Fibroblast of lung (primary cell): ENCODE measurements around the gene PKD1. TPM values are rescaled to one million over a fixed set of nuclear protein-coding genes. Genes with fewer than 3 reads are reported as not detected.

Experiments used
- DNase-seq, 2 donors: peaks; one replicate each; pipeline versions ENCODE4 v3.0.0 to v3.0.0-alpha.2; 2010; ENCODE audit warnings: low read depth in 2 of 2
- H2AFZ ChIP-seq: 2 replicates; pipeline ENCODE4 v1.5.1; 2012; ENCODE audit warnings: low read length, control low read depth, inconsistent platforms
- H3K27ac ChIP-seq: 2 replicates; pipeline ENCODE4 v1.5.1; 2011; ENCODE audit warnings: low read length, control low read depth; ENCODE audit not compliant: insufficient read depth
- H3K27me3 ChIP-seq: 2 replicates; pipeline ENCODE4 v1.5.1; 2011; ENCODE audit warnings: mild to moderate bottlenecking, low read length; ENCODE audit not compliant: control insufficient read depth, insufficient read depth
- H3K36me3 ChIP-seq: 2 replicates; pipeline ENCODE4 v1.5.1; 2011; ENCODE audit warnings: low read length; ENCODE audit not compliant: control insufficient read depth, insufficient read depth
- H3K4me1 ChIP-seq: 2 replicates; pipeline ENCODE4 v1.5.1; 2011; ENCODE audit warnings: low read length; ENCODE audit not compliant: control insufficient read depth, insufficient read depth; ENCODE audit errors: extremely low read depth
- H3K4me2 ChIP-seq: 2 replicates; pipeline ENCODE4 v1.5.1; 2011; ENCODE audit warnings: low read length, control low read depth; ENCODE audit not compliant: insufficient read depth; ENCODE audit errors: extremely low read depth
- H3K4me3 ChIP-seq, 4 experiments: fragments of 200-600 bp in 1 of 4; sonication (generic) in 1 of 4; replicated peaks in 1 of 4; 2 replicates each; pipeline ENCODE4 v1.5.1; 2011 to 2016; ENCODE audit warnings: low read length in 4 of 4, low read depth in 3 of 4, mild to moderate bottlenecking in 3 of 4, control low read depth in 2 of 4, inconsistent platforms in 1 of 4, mixed read lengths in 1 of 4; ENCODE audit not compliant: insufficient read depth in 1 of 4; ENCODE audit errors: control extremely low read depth in 1 of 4
- H3K79me2 ChIP-seq: 2 replicates; pipeline ENCODE4 v1.5.1; 2012; ENCODE audit warnings: mild to moderate bottlenecking, low read length, inconsistent platforms; ENCODE audit not compliant: control insufficient read depth, insufficient read depth
- H3K9ac ChIP-seq: 2 replicates; pipeline ENCODE4 v1.5.1; 2011; ENCODE audit warnings: mild to moderate bottlenecking, low read length, control low read depth; ENCODE audit not compliant: insufficient read depth
- H3K9me3 ChIP-seq: 2 replicates; pipeline ENCODE4 v1.5.1; 2012; ENCODE audit warnings: low read depth, low read length; ENCODE audit not compliant: control insufficient read depth, insufficient read depth
- H4K20me1 ChIP-seq: 2 replicates; pipeline ENCODE4 v1.5.1; 2011; ENCODE audit warnings: low read length; ENCODE audit not compliant: control insufficient read depth, insufficient read depth; ENCODE audit errors: extremely low read depth
- CTCF ChIP-seq, 2 donors: IDR thresholded peaks in 1 of 2; conservative IDR thresholded peaks in 1 of 2; 1 replicate in 1 of 2; 2 replicates in 1 of 2; pipeline ENCODE4 v1.5.1; 2011 to 2012; ENCODE audit warnings: low read length in 2 of 2, control low read depth in 1 of 2, inconsistent platforms in 1 of 2, low read depth in 1 of 2, mild to moderate bottlenecking in 1 of 2
- EZH2 ChIP-seq: IDR thresholded peaks from 2 replicates; pipeline ENCODE4 v1.5.1; 2012; ENCODE audit warnings: low read length, control low read depth, mild to moderate bottlenecking; ENCODE audit errors: missing control alignments
- polyA plus RNA-seq, 2 donors: library from polyadenylated mRNA; depleted of rRNA in 1 of 2; stranded (reverse) in 1 of 2; unstranded in 1 of 2; fragments of >200 nt; gene quantifications; 2 replicates each; pipeline ENCODE4 v1.2.1, GENCODE V29; 2011 to 2012; ENCODE audit warnings: missing spikeins in 1 of 2
- total RNA-seq: library from RNA; depleted of rRNA; stranded (reverse); fragments of >200 nt; gene quantifications from 2 replicates; pipeline ENCODE4 v1.2.1, GENCODE V29; 2014

The PKD1 gene
- total and polyA plus RNA-seq, 2 donors (not counting 1 experiment from before 2014, with no cell fraction given), result 16.3 to 199 TPM

- DNase-seq, result no peak
- Histone ChIP-seq H3K9ac (peak overlapping the region; percentile 67), H3K4me3 (peak overlapping the region in 3 of 4 experiments; percentile 48 to 76 (median 52)), H3K9me3 (no peaks in the 10 kb centered on the region), H3K27ac (peak overlapping the region; percentile 95), H3K27me3 (no peaks in the 10 kb centered on the region), H3K4me1 (peaks cover 45% of the 10 kb centered on the region), H3K79me2 (peaks cover 87% of the 10 kb centered on the region), H2AFZ (no peak overlapping the region), H4K20me1 (peaks cover 11% of the 10 kb centered on the region), H3K36me3 (peaks cover 13% of the 10 kb centered on the region), H3K4me2 (peak overlapping the region; percentile 96)
- TF ChIP-seq EZH2, result no peak
- no peak for TF ChIP-seq CTCF (conservative IDR thresholded peaks at IDR 0.05 in 1 of 2, IDR thresholded peaks at IDR 0.05 in 1 of 2; ENCODE audit: low read depth in 1 of 2, low read length in 2 of 2)
Observed at GRCh38 chr16:2157480-2158261, 22.0 kb upstream of the PKD1 start.

- no peak for DNase-seq
- Histone ChIP-seq H3K9ac (peak overlapping the region; percentile 67), H3K36me3 (peaks cover 16% of the 10 kb centered on the region), H3K4me2 (peak overlapping the region; percentile 96), H3K4me3 (peak overlapping the region; percentile 48 to 95 (median 64)), H3K4me1 (peaks cover 48% of the 10 kb centered on the region), H3K27ac (peak overlapping the region; percentile 95), H3K79me2 (peaks cover 87% of the 10 kb centered on the region), H2AFZ (no peak overlapping the region), H4K20me1 (peaks cover 11% of the 10 kb centered on the region), H3K9me3 (no peaks in the 10 kb centered on the region), H3K27me3 (no peaks in the 10 kb centered on the region)
- no peak for TF ChIP-seq CTCF (conservative IDR thresholded peaks at IDR 0.05 in 1 of 2, IDR thresholded peaks at IDR 0.05 in 1 of 2; ENCODE audit: low read depth in 1 of 2, low read length in 2 of 2)
- TF ChIP-seq EZH2, result no peak
Observed at GRCh38 chr16:2156849-2157224, 21.1 kb upstream of the PKD1 start.

GRCh38 chr16:2155977-2156848 lies 20.5 kb upstream of the PKD1 start:
- TF ChIP-seq EZH2, result no peak
- Histone ChIP-seq H3K27me3 (no peaks in the 10 kb centered on the region), H3K36me3 (peaks cover 21% of the 10 kb centered on the region), H3K9me3 (no peaks in the 10 kb centered on the region), H3K4me3 (peak overlapping the region; percentile 76 to 98 (median 94)), H3K9ac (peak overlapping the region; percentile 90), H2AFZ (no peak overlapping the region), H3K4me2 (peak overlapping the region; percentile 100), H3K27ac (peak overlapping the region; percentile 95), H3K79me2 (peaks cover 87% of the 10 kb centered on the region), H3K4me1 (peaks cover 51% of the 10 kb centered on the region), H4K20me1 (peaks cover 11% of the 10 kb centered on the region)
- DNase-seq, result peak; percentile 69 to 80
